ENCODE data around the gene NPAS3. TPM values are rescaled to one million over a fixed set of nuclear protein-coding genes. Genes with fewer than 3 reads are reported as not detected.

NPAS3 gene
- total RNA-seq, 1 experiment from 2014 or later: not detected

DNA sequence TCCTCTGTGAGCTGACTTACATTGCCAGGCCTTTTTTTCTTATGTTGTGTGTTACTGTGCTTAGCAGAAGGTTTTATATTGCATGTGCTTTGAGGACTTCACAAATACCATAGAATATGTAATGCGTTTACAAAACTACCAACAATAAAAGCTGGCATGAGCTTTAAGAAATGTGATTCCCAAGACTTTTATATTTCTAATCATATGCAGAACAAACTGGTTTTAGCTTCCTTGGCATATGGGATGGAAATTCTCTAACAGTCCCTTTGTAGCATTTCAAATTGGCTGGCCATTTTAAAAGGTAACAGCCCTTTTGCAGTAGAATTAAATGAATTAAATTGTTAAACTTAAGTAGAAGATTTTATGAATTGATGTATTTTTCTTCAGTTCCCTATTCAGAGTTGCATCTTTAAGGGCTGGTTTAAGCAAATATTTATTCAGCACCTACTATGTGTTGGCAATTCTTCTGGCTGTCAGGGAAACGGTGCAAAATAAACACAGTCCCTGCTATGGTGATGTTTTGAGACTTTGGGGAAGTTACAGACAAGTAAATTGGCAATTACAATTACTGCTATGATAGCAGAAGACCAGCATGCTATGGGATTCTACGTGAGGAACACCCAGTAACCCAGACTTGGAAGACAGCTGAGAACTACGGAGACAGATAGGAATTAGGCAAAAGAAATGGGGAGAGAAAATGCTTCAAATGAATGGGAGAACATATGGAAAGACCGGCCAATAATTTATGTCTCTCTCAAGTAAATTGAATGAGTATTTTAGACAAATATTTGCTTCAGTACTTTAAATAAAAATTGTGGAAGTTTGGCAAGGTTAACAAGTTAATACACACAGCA lies 565.8 kb downstream of the NPAS3 start:
- 0 out of 2 replicates have a peak, but pooled peaks cover 4% of the 10 kb centered on the region for H3K27me3 ChIP-seq (ENCODE audit: insufficient read depth, low read length)
- no peak overlapping the region for H3K9ac ChIP-seq (ENCODE audit: low read length)
- H3K9me3 ChIP-seq (ENCODE audit: control insufficient read depth in 1 of 2, insufficient read depth in 1 of 2, low read depth in 1 of 2, low read length in 2 of 2): no peaks in the 10 kb centered on the region; a peak in 1 of 4 replicates
- ATAC-seq (no peak), DNase-seq (ENCODE audit: low read depth, low spot score) (no peak)
- H3K4me2 ChIP-seq (ENCODE audit: low read length): no peak overlapping the region
- no peak overlapping the region for H3K4me3 ChIP-seq (replicated peaks in 1 of 2; ENCODE audit: low read depth in 1 of 2, low read length in 2 of 2)
- BruUV-seq (replicated peaks): no TSS peak
- no peaks in the 10 kb centered on the region for H3K79me2 ChIP-seq (ENCODE audit: insufficient read depth, low read length)
- CTCF ChIA-PET: no interaction called here
- H2AFZ ChIP-seq (ENCODE audit: low read depth, low read length, poor library complexity, severe bottlenecking): no peak overlapping the region
- H3K9me2 ChIP-seq (ENCODE audit: insufficient read depth): no peaks in the 10 kb centered on the region
- no peaks in the 10 kb centered on the region for H3K36me3 ChIP-seq (ENCODE audit: control insufficient read depth in 1 of 2, insufficient read depth in 2 of 2, low read length in 2 of 2)
- intact Hi-C loops (cut with micrococcal nuclease): loop anchor here (2.0 kb wide), 1 partner anchor 40 kb away; no protein-coding TSS in a partner anchor
- no peak for TF ChIP-seq CTCF (IDR thresholded peaks at IDR 0.05 in 2 of 3, conservative IDR thresholded peaks at IDR 0.05 in 1 of 3; ENCODE audit: borderline replicate concordance in 1 of 3, insufficient read depth in 1 of 3, low read depth in 2 of 3, low read length in 2 of 3)
- H3K27ac ChIP-seq (ENCODE audit: low read depth, low read length): no peak overlapping the region
- POLR2A ChIA-PET: no interaction called here
- H4K20me1 ChIP-seq (ENCODE audit: insufficient read depth): no peaks in the 10 kb centered on the region; the same call in 1 of the 2 replicates
- RAD21 ChIA-PET (ENCODE audit: low non-redundant PET in 1 of 2, low total read pairs in 2 of 2, uncharacterized antibody in 2 of 2, unreplicated experiment in 2 of 2): no interaction called here
- H3K4me1 ChIP-seq (ENCODE audit: control insufficient read depth in 1 of 2, insufficient read depth in 2 of 2, low read length in 2 of 2): no peaks in the 10 kb centered on the region

DNA sequence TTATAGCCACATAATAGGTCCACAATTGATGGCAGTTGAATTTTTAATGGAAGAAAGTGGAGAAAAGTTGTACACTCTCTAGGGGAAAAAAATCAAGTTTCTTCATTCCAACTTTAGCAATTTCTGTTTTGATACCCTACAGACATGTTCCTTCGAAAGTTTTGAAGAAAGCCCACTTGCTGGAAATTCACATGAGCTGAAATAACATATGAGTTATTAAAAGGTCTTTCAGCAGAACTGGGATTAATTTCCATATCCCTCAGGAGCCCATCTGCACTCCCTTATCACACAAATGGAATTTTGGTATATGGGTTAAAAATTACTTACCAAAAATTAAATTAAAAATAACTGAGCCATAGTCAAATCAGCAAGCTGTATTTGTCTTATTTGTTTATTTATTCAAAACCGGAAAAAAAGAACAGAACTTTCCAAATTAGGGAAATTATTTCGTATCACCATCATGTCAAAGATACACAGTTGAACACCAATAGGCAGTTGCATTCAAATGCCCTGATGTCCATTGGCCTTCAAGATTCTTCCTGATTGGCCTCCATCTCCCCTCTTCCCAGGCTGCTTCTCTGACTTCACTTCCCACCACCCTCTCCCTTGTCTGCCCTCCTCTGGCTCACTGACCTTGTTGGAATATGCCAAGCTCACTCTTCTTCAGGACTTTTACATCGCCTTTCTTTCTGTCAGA lies 566.7 kb downstream of the NPAS3 start:
- Histone ChIP-seq H3K27ac (ENCODE audit: low read depth, low read length) (no peak overlapping the region), H3K27me3 (ENCODE audit: insufficient read depth, low read length) (0 out of 2 replicates have a peak, but pooled peaks cover 2% of the 10 kb centered on the region), H3K9me2 (ENCODE audit: insufficient read depth) (no peaks in the 10 kb centered on the region), H3K4me1 (ENCODE audit: control insufficient read depth in 1 of 2, insufficient read depth in 2 of 2, low read length in 2 of 2) (no peaks in the 10 kb centered on the region), H3K4me3 (replicated peaks in 1 of 2; ENCODE audit: low read depth in 1 of 2, low read length in 2 of 2) (no peak overlapping the region), H3K4me2 (ENCODE audit: low read length) (no peak overlapping the region), H3K36me3 (ENCODE audit: control insufficient read depth in 1 of 2, insufficient read depth in 2 of 2, low read length in 2 of 2) (no peaks in the 10 kb centered on the region), H3K79me2 (ENCODE audit: insufficient read depth, low read length) (no peaks in the 10 kb centered on the region), H3K9me3 (ENCODE audit: control insufficient read depth in 1 of 2, insufficient read depth in 1 of 2, low read depth in 1 of 2, low read length in 2 of 2) (no peaks in the 10 kb centered on the region; a peak in 1 of 4 replicates), H4K20me1 (ENCODE audit: insufficient read depth) (no peaks in the 10 kb centered on the region), H2AFZ (ENCODE audit: low read depth, low read length, poor library complexity, severe bottlenecking) (no peak overlapping the region), H3K9ac (ENCODE audit: low read length) (no peak overlapping the region)
- ATAC-seq (no peak), DNase-seq (ENCODE audit: low read depth, low spot score) (no peak)
- CTCF ChIA-PET: no interaction called here
- TF ChIP-seq TCF7L2 (IDR thresholded peaks at IDR 0.05; ENCODE audit: borderline replicate concordance, extremely low read depth, insufficient read depth, insufficient read length) (no peak), ZNF274 (IDR thresholded peaks at IDR 0.05; ENCODE audit: low read depth, low read length) (no peak), ZFX (IDR thresholded peaks at IDR 0.05) (no peak), RAD21 (IDR thresholded peaks at IDR 0.05; ENCODE audit: low read depth) (no peak)
- POLR2A ChIA-PET: no interaction called here
- no TSS peak for BruUV-seq (replicated peaks)
- intact Hi-C loops (cut with micrococcal nuclease): loop anchor here (2.0 kb wide), 1 partner anchor 39 kb away; no protein-coding TSS in a partner anchor
- RAD21 ChIA-PET (ENCODE audit: low non-redundant PET in 1 of 2, low total read pairs in 2 of 2, uncharacterized antibody in 2 of 2, unreplicated experiment in 2 of 2): no interaction called here
